Heart left ventricle (tissue), 16 donors: ENCODE measurements around the gene CTSK. TPM values are rescaled to one million over a fixed set of nuclear protein-coding genes. Genes with fewer than 3 reads are reported as not detected.

Experiments used
- ATAC-seq, 4 donors: fragments of 200-7000 bp; cut with Tn5 transposase; one replicate each; pipeline ENCODE4 v1.9.1; 2020 to 2022; ENCODE audit warnings: moderate library complexity in 4 of 4, mild to moderate bottlenecking in 3 of 4, moderate number of reproducible peaks in 1 of 4
- DNase-seq, 5 donors: peaks; one replicate each; pipeline ENCODE4 v3.0.0-alpha.2; 2020
- H3K27ac ChIP-seq, 12 donors: fragments of 200-600 bp; sonication (generic) in 4 of 12; one replicate each; pipeline versions ENCODE4 v1.5.0 to v1.8.0; 2016 to 2022; ENCODE audit warnings: mild to moderate bottlenecking in 2 of 12
- H3K27me3 ChIP-seq, 9 donors: fragments of 200-600 bp; sonication (generic) in 2 of 9; one replicate each; pipeline versions ENCODE4 v1.5.1 to v1.8.0; 2016 to 2022; ENCODE audit warnings: mild to moderate bottlenecking in 3 of 9
- H3K36me3 ChIP-seq, 9 donors: fragments of 200-600 bp; sonication (generic) in 2 of 9; one replicate each; pipeline versions ENCODE4 v1.5.0 to v1.8.0; 2018 to 2022; ENCODE audit warnings: mild to moderate bottlenecking in 2 of 9
- H3K4me1 ChIP-seq, 12 donors: fragments of 200-600 bp; sonication (generic) in 4 of 12; one replicate each; pipeline versions ENCODE4 v1.5.0 to v1.8.0; 2016 to 2022; ENCODE audit warnings: mild to moderate bottlenecking in 3 of 12
- H3K4me3 ChIP-seq, 12 donors: fragments of 200-600 bp; sonication (generic) in 4 of 12; one replicate each; pipeline versions ENCODE4 v1.5.0 to v1.8.0; 2017 to 2022; ENCODE audit warnings: mild to moderate bottlenecking in 9 of 12, moderate library complexity in 4 of 12
- H3K9me3 ChIP-seq, 12 donors: fragments of 200-600 bp; sonication (generic) in 4 of 12; one replicate each; pipeline versions ENCODE4 v1.5.0 to v1.8.0; 2016 to 2022; ENCODE audit warnings: mild to moderate bottlenecking in 1 of 12
- POLR2A ChIP-seq, 2 donors: fragments of 450-650 bp; IDR thresholded peaks; one replicate each; pipeline ENCODE4 v1.6.1; 2017; ENCODE audit warnings: antibody characterized with exemption in 2 of 2, mild to moderate bottlenecking in 2 of 2, moderate library complexity in 2 of 2
- WGBS, 4 donors: extraction: QIAGEN DNeasy Blood & Tissue Kit in 2 of 4; methylation state at CpG; one replicate each; pipeline versions ENCODE4 v1.1.5 to v1.1.7; 2013 to 2018; 5-methylcytosine and 5-hydroxymethylcytosine counted together
- intact Hi-C, 10 donors: fragments of 100-400 bp; cut with DNase I; formaldehyde crosslinking; loops; one replicate each; pipeline versions ENCODE4 v1.11.1 to v1.14.2; 2022
- polyA plus RNA-seq, 2 donors: library from polyadenylated mRNA; stranded (reverse); fragments of 200-250 nt; gene quantifications; one replicate each; pipeline ENCODE4 v1.2.3, GENCODE V29; 2013
- total RNA-seq, 9 donors: library from RNA; depleted of rRNA in 2 of 9; stranded (reverse); fragments of >200 nt in 2 of 9; fragmentation: NEBNext Ultra II Directional in 3 of 9; extraction: Animal tissue kit (Norgen Biotek cat#: 25700) in 3 of 9; gene quantifications; one replicate each; pipeline versions ENCODE4 v1.1.0 to v1.2.4, GENCODE V29; 2016 to 2023
- TF ChIP-seq, protein P1 (sequence below), 12 donors: fragments of 200-600 bp; sonication (generic) in 4 of 12; IDR thresholded peaks; one replicate each; pipeline versions ENCODE4 v1.5.0 to v1.8.0; 2018 to 2022; ENCODE audit warnings: antibody characterized with exemption in 12 of 12, mild to moderate bottlenecking in 5 of 12
- donor health status: ischemic (EF 13 %, LVEDD 7.1; RV severe dilation, severe dysfunction).
- donor health status: healthy with polysubstance abuse.
- donor health status: DM: no; HTN: yes; CAD: no.
- donor health status: DM: no; HTN: no; CAD: no.
- donor health status: ischemic (EF 25% LVEDD 6.9; RV normal size, moderate dysfunction).
- donor health status: ischemic (EF 25% LVEDD 5.7; RV mildly dilated, moderate dysfunction).
- donor health status: healthy.
- donor health status: DM: yes; HTN: yes; CAD: no.
- donor health status: ischemic (EF 35%, LVEDD 5.7; RV mildly dilated, moderate dysfunction).
- donor health status: nonischemic (EF 11% LVEDD 7.7; RV severe dilation, severe dysfunction).
- donor health status: DM: yes; HTN: yes; CAD: no.
- donor health status: PGD.
- donor health status: ischemic (EF 29% LVEDD 5.4; RV normal size, mild dysfunction).
- donor health status: nonischemic (EF 23%, LVEDD 6.1; RV moderate dilation, normal function).

The CTSK gene
- total and polyA plus RNA-seq, 11 donors: 2.1 to 17.9 (median 4.5) TPM

- DNase-seq (peak; percentile 28 to 69 (median 54)), ATAC-seq (peak; percentile 68 to 86 (median 82))
- Histone ChIP-seq H3K27me3 (no peaks in the 10 kb centered on the region), H3K4me1 (peaks cover 0 to 11% (median 1%) of the 10 kb centered on the region in 12 donors), H3K9me3 (no peaks in the 10 kb centered on the region), H3K27ac (no peak overlapping the region), H3K4me3 (no peak overlapping the region), H3K36me3 (peaks cover 0 to 86% (median 81%) of the 10 kb centered on the region in 9 donors)
- TF ChIP-seq, protein P1, sequence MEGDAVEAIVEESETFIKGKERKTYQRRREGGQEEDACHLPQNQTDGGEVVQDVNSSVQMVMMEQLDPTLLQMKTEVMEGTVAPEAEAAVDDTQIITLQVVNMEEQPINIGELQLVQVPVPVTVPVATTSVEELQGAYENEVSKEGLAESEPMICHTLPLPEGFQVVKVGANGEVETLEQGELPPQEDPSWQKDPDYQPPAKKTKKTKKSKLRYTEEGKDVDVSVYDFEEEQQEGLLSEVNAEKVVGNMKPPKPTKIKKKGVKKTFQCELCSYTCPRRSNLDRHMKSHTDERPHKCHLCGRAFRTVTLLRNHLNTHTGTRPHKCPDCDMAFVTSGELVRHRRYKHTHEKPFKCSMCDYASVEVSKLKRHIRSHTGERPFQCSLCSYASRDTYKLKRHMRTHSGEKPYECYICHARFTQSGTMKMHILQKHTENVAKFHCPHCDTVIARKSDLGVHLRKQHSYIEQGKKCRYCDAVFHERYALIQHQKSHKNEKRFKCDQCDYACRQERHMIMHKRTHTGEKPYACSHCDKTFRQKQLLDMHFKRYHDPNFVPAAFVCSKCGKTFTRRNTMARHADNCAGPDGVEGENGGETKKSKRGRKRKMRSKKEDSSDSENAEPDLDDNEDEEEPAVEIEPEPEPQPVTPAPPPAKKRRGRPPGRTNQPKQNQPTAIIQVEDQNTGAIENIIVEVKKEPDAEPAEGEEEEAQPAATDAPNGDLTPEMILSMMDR (IDR thresholded peaks at IDR 0.05): peak; percentile 31 to 62 (median 52)
- TF ChIP-seq POLR2A (IDR thresholded peaks at IDR 0.05): no peak
- WGBS, 4 donors: 48 to 57% (median 51%) methylated on average over 5 of the region's 5 CpGs
- intact Hi-C loops: loop anchor here in 5 of 10 donors (5.0 to 10.0 kb wide), 3 partner anchors 258 to 561 kb away; no protein-coding TSS in a partner anchor
Observed at GRCh38 chr1:150813028-150813707, 5.1 kb upstream of the CTSK start.

DNA sequence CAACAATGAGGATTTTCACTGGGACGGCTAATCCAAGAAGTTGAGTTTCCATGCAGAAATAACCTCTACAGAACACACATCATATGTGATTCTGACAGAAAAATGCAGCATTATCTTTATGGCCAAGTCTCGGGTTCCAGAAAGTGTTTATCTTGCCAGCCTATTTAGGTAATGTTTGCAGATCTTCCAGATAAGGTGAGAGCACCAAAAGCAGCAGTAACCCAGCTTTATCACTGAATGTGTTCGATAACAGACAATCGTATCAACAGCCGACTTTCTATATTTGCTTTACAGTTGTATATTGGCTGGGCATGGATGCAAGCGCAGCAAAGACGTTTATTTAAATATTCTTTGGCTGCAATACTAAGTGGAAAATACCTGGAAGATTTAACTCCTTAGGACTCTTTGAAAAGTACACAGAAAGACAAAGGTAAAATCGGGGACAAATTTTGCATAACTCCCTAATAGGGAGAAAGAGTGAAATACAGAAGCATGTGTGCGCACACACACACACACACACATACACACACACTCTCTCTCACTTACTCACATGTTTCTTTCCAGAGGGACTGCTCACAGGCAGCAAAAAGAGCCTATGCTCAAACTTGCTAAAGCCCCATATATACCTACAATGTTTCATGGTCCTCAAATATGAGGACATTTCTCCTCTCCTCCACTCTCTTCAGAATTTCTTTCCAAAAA lies 3.0 kb upstream of the CTSK start:
- 79 to 81% (median 80%) methylated on average over 9 of the region's 9 CpGs for WGBS, 4 donors
- peaks cover 0 to 66% (median 60%) of the 10 kb centered on the region in 9 donors for H3K36me3 ChIP-seq
- H3K4me1 ChIP-seq: peaks cover 0 to 23% (median 1%) of the 10 kb centered on the region in 12 donors
- no peaks in the 10 kb centered on the region for H3K27me3 ChIP-seq
- H3K27ac ChIP-seq: peak overlapping the region in 1 of 12 donors; percentile 7
- TF ChIP-seq, protein P1 (IDR thresholded peaks at IDR 0.05): no peak
- TF ChIP-seq POLR2A (IDR thresholded peaks at IDR 0.05): no peak
- DNase-seq (no peak), ATAC-seq (no peak)
- no peaks in the 10 kb centered on the region for H3K9me3 ChIP-seq
- H3K4me3 ChIP-seq: no peak overlapping the region
- intact Hi-C loops: loop anchor here in 5 of 10 donors (5.0 to 10.0 kb wide), 3 partner anchors 256 to 559 kb away; no protein-coding TSS in a partner anchor

DNA sequence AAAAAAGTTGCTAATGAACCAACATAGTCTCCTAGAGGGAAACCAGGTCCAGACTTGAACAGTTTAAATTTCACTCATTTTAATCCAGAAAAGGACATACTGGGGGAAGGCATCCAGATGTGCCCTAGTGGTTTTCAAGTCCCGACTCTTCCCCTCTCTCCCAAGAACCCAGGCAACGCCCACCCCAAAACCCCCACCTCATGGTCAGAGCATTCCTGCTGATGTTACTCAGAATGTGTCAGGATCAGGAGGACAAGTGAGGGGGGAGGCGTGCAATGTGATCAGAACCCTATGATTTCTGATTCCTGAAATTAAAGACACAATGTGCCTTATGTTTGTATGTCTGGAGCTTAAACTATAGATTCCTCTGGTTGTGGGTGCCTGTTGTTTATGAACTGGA lies 1.6 kb upstream of the CTSK start:
- Histone ChIP-seq H3K4me3 (no peak overlapping the region), H3K9me3 (no peaks in the 10 kb centered on the region), H3K36me3 (peaks cover 0 to 59% (median 46%) of the 10 kb centered on the region in 9 donors), H3K27ac (no peak overlapping the region), H3K27me3 (no peaks in the 10 kb centered on the region), H3K4me1 (peaks cover 0 to 23% (median 1%) of the 10 kb centered on the region in 12 donors)
- ATAC-seq (no peak), DNase-seq (no peak)
- TF ChIP-seq, protein P1 (IDR thresholded peaks at IDR 0.05): no peak
- WGBS, 4 donors: 73 to 86% (median 83%) methylated on average over 3 of the region's 3 CpGs
- intact Hi-C loops: loop anchor here in 6 of 10 donors (5.0 to 10.0 kb wide), 4 partner anchors 255 to 557 kb away; no protein-coding TSS in a partner anchor

DNA sequence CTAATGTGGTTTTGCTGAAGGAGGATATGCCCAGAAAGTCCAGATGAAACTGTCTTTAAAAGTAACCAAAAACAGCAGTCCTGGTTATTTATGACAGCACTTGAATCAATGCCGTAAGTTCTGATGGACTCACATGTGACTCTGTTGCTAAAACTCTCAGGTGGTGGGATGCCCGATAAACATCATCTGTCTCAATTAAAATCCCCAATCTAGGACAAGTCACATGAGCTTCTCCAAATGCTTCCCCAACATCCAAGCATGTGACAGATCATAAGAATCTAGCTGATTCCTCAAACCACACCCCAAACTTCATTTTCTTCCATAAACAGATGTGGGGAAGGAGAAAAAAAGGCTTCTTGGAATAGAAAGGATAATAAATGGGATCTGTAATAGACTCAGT lies 786 bp upstream of the CTSK start:
- Histone ChIP-seq H3K27ac (peak overlapping the region in 2 of 12 donors; percentile 22 to 30), H3K36me3 (peaks cover 0 to 59% (median 43%) of the 10 kb centered on the region in 9 donors), H3K4me1 (peaks cover 0 to 23% (median 1%) of the 10 kb centered on the region in 12 donors), H3K4me3 (peak overlapping the region in 2 of 12 donors; percentile 53 to 56), H3K9me3 (no peaks in the 10 kb centered on the region), H3K27me3 (no peaks in the 10 kb centered on the region)
- TF ChIP-seq, protein P1 (IDR thresholded peaks at IDR 0.05): no peak
- no peak for TF ChIP-seq POLR2A (IDR thresholded peaks at IDR 0.05)
- intact Hi-C loops: loop anchor here in 1 of 10 donors (10.0 kb wide), 1 partner anchor 354 kb away; no protein-coding TSS in a partner anchor
- WGBS, 4 donors: 73 to 76% (median 74%) methylated on average over 2 of the region's 2 CpGs
- ATAC-seq: no peak
- DNase-seq: no peak
